ENCODE results near the gene KIAA1671.

The KIAA1671 gene

GRCh38 chr22:24981066-24981465, 28.6 kb downstream of the KIAA1671 start:
- DNase-seq (ENCODE audit: low read depth in 3 of 3), result no peak

- DNase-seq (ENCODE audit: low read depth in 3 of 3), result no peak
Measured at GRCh38 chr22:24981656-24982055, 29.1 kb downstream of the KIAA1671 start.

DNA sequence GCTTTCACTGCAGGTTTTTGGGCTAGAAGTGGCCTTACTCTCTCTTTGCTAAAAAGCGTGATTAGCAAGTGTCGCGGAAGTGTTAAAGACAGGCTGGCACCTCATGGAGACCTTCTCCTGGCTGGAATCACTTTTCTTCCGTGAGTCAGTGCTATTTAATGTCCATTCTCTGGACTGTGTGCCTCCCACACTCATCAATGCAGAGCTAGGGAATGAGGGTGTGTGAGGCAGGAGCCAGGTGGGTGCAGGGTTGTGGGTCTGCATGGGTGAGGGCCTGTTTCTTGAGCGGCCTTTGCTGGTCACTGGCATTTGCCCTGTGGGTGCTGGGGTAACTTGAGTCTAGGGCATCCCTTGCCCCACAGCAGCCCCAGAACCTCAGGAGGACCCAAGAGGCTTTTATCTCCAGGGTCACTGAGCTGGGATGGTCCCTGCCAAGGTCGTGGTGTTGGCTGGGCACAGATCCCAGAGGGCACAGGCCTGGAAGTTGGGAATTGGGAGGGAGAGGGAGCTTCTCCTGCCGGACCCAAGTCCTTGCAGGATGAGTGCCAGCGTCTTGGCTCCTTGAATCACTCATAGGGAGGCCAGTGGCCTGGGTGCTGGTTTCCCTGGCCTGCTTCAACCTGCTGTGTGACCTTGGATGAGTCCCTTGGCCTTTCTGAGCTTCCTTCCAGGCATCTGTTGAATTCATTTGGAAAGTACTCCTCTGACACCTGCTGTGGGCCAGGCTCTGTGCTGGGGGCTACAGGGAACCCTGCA, 30.0 kb downstream of the KIAA1671 start:
- no peak for DNase-seq (ENCODE audit: low read depth in 3 of 3)

- no peak for DNase-seq (ENCODE audit: low read depth in 3 of 3)
Measured at GRCh38 chr22:24983151-24983550, 30.6 kb downstream of the KIAA1671 start.

DNA sequence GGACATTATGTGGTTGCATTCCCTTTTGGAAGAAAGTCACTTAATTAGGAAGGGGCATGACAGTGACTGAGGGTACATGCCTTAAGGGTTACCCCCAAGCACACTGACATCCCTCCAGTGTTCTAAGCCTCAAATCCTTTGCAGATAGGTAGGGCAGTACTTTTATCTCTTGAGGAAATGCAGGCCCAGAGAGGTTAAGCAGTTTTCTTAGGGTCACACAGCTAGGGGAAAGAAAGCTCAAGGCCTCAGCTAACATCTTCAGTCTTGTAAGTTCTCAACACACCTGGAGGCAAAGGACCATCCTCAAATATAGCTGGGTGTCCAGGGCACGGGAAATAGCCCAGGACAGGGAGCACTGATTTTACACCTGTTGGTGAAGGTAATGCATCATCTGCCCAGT, 31.6 kb downstream of the KIAA1671 start:
- no peak for DNase-seq (ENCODE audit: low read depth in 3 of 3)

GRCh38 chr22:24985826-24986214, 33.3 kb downstream of the KIAA1671 start:
- no peak for DNase-seq (ENCODE audit: low read depth in 3 of 3)

- no peak for DNase-seq (ENCODE audit: low read depth in 3 of 3)
Measured at GRCh38 chr22:24986816-24987215, 34.3 kb downstream of the KIAA1671 start.

GRCh38 chr22:24989135-24989534, 36.6 kb downstream of the KIAA1671 start:
- DNase-seq (ENCODE audit: low read depth in 3 of 3), result no peak

- DNase-seq (ENCODE audit: low read depth in 3 of 3), result no peak
Measured at GRCh38 chr22:24989541-24989951, 37.0 kb downstream of the KIAA1671 start.

GRCh38 chr22:24990344-24990905, 37.9 kb downstream of the KIAA1671 start:
- DNase-seq (ENCODE audit: low read depth in 3 of 3), result no peak

DNA sequence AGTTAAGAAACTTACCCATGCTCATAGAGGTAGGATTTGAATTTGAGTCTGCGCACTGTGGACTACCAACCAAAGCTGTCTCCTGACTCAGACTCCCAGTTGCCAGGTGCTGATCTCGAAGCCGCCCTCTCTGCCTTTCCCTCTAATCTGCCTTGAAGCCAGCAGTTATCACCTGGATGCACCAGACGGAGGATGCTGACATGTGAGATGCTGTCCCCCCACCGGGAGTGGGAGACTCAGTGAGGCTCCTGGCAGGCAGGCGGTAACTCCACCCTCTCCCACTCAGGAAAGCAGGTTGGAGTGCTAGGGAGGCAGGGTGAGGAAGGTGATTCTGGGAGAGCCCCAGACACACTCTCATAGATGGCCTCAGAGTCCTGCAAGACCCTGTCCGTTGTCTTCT, 40.4 kb downstream of the KIAA1671 start:
- DNase-seq (ENCODE audit: low read depth in 3 of 3), result no peak

DNA sequence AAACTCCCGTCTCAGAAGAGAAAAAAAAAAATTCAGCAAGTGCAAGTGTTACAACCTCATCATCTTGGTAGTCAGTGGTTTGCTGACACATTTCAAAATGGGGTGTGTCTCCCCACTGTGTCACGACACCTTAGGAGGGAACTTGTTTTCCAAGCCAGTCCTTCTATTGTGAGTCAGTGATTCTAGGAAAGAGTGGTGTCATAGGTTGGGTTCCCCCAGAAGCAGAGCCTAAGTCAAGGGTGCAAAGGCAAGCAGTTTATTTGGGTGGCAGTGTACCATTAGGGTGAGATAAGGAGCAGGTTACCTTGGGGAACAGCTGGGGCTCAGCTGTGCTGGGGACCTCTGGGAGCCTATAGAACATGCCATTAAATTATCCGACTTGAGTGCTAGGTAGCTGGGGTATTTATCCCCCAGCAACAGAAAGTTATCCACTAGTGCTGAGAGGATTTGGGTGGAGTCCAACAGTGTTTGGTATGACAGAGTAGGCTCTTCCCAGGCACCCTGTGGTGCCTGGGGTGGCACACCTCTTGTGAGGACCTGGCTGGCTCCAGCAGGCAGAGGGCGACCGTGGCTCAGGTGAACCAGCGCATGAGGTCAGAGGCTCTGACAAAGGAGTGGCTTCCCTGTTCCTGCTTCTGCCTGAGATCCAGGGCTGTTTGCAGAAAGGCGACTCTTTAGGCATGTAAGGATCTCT, 41.7 kb downstream of the KIAA1671 start:
- DNase-seq (ENCODE audit: low read depth in 3 of 3), result peak; percentile 8 to 54 (median 31)

DNA sequence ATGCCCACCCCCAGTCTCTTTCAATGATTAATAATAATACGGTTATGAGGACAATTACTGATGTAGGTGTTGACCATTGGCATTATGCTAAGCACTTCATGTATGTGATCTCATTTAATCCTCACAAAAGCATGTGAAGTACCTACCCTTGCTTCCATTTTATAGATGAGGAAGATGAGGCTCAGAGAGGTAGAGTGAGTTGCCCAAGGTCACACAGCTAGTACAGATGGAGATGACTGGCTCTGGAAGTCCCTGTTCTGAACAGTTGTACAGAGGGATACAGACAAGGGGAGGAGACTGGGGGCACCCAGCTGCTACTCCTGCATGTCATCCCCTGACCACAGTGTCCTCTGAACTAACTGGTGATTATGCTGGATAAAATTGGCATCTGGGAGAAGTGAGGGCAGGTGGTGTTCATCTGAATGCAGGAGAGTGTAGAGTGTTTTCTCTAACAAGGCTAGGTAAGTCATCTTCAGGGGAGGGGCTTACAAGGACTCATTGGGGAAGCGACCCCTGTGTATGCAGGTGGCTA, 43.2 kb downstream of the KIAA1671 start:
- DNase-seq (ENCODE audit: low read depth in 3 of 3), result no peak

- no peak for DNase-seq (ENCODE audit: low read depth in 3 of 3)
Measured at GRCh38 chr22:24996420-24996952, 44.0 kb downstream of the KIAA1671 start.

GRCh38 chr22:24997023-24997422, 44.5 kb downstream of the KIAA1671 start:
- no peak for DNase-seq (ENCODE audit: low read depth in 3 of 3)

GRCh38 chr22:25000686-25001085, 48.2 kb downstream of the KIAA1671 start:
- no peak for DNase-seq (ENCODE audit: low read depth in 3 of 3)

DNA sequence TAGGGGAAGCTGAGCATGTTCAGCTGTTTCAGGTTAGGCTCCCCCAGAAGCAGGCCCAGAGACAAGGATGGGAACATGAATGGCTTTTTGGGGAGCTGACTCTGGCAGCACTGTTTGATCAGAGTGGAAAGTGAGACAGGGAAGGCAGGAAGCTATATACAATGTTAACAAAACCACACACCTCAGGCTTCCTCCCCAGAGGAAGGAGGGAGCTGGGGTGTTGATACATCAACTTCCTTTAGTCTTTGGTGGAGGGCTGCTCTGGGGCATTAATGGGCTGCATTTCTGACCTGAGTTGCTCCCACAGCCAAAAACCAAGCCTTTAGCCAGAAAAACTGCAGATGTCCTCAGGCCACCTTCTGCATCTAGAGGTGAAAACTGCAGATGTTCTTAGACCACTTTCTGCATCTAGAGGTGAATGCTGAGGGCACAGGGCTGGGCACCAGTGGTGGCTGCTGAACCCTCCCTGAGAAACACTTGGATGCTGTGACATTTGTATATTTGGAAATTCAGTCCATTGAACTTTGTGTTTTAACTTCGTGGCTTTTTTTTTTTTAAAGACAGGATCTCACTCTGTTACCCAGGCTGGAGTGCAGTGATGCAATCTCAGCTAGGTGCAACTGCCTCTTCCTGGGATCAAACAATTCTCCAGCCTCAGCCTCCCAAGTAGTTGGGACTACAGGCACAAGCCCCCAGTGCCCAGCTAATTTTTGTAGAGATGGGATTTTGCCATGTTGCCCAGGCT, 49.9 kb downstream of the KIAA1671 start:
- no peak for DNase-seq (ENCODE audit: low read depth in 3 of 3)

GRCh38 chr22:25006354-25006753, 53.8 kb downstream of the KIAA1671 start:
- DNase-seq (ENCODE audit: low read depth in 3 of 3), result no peak

- DNase-seq (ENCODE audit: low read depth in 3 of 3), result no peak
Measured at GRCh38 chr22:25007444-25008106, 55.1 kb downstream of the KIAA1671 start.

GRCh38 chr22:25008666-25009065, 56.1 kb downstream of the KIAA1671 start:
- DNase-seq (ENCODE audit: low read depth in 3 of 3), result no peak

DNA sequence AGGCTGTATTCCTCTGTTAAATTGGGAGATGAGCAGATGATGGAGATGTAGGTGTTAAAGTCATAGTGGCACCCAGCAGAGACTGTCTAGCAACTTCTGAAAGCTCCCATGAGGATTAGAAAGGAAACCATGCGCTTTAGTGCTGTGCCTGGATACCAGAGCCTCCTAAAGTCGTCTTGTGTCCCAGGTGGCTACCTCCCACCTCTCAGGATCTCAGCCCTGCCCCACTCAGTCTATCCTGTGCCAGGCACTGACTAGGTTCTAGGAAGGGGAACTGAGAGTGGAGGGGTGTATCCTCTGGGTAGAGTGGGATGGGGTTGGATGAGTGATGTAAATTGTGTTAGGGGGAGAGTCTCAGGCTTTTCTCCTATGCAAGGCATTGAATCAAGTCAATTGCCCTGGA, 60.2 kb downstream of the KIAA1671 start:
- no peak for DNase-seq (ENCODE audit: low read depth in 3 of 3)
